Hepatocyte (in vitro differentiated cells): ENCODE results near the gene GNPNAT1.

Experiments
- CTCF ChIP-seq: fragments of 200-600 bp; sonication (generic); IDR thresholded peaks from 2 replicates; pipeline ENCODE4 v1.5.1; 2016; ENCODE audit warnings: antibody characterized with exemption, mild to moderate bottlenecking; ENCODE audit not compliant: poor library complexity
- EZH2 ChIP-seq: fragments of 200-600 bp; sonication (generic); IDR thresholded peaks from 2 replicates; pipeline ENCODE4 v1.6.1; 2016; ENCODE audit warnings: antibody characterized with exemption, mild to moderate bottlenecking, borderline replicate concordance
- EZH2phosphoT487 ChIP-seq: fragments of 200-600 bp; sonication (generic); IDR thresholded peaks from one replicate; pipeline ENCODE4 v1.6.1; 2018; ENCODE audit warnings: antibody characterized with exemption, mild to moderate bottlenecking, low read depth, moderate library complexity; ENCODE audit not compliant: unreplicated experiment, severe bottlenecking

GRCh38 chr14:52790756-52791222 is 618 bp downstream of the GNPNAT1 start:
- no peak for TF ChIP-seq CTCF
- no peak for TF ChIP-seq EZH2
- no peak for TF ChIP-seq EZH2phosphoT487
